22Rv1 (cell line): Measurements from ENCODE around the gene SERPINB8.

ENCODE experiments used
- H3K27ac ChIP-seq: fragments of 450-650 bp; 2 replicates; pipeline ENCODE4 v1.5.1; 2017
- ZFX ChIP-seq: fragments of 450-650 bp; IDR thresholded peaks from 2 replicates; pipeline ENCODE4 v1.6.1; 2017; ENCODE audit warnings: antibody characterized with exemption, borderline replicate concordance
- TF ChIP-seq, protein P1 (sequence below): fragments of 450-650 bp; IDR thresholded peaks from 2 replicates; pipeline ENCODE4 v1.5.1; 2017; ENCODE audit warnings: mild to moderate bottlenecking

The SERPINB8 gene

GRCh38 chr18:63970809-63971205, 926 bp downstream of the SERPINB8 start:
- TF ChIP-seq, protein P1, sequence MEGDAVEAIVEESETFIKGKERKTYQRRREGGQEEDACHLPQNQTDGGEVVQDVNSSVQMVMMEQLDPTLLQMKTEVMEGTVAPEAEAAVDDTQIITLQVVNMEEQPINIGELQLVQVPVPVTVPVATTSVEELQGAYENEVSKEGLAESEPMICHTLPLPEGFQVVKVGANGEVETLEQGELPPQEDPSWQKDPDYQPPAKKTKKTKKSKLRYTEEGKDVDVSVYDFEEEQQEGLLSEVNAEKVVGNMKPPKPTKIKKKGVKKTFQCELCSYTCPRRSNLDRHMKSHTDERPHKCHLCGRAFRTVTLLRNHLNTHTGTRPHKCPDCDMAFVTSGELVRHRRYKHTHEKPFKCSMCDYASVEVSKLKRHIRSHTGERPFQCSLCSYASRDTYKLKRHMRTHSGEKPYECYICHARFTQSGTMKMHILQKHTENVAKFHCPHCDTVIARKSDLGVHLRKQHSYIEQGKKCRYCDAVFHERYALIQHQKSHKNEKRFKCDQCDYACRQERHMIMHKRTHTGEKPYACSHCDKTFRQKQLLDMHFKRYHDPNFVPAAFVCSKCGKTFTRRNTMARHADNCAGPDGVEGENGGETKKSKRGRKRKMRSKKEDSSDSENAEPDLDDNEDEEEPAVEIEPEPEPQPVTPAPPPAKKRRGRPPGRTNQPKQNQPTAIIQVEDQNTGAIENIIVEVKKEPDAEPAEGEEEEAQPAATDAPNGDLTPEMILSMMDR = no peak
- no peak for TF ChIP-seq ZFX
- H3K27ac ChIP-seq = peak overlapping the region; percentile 91

DNA sequence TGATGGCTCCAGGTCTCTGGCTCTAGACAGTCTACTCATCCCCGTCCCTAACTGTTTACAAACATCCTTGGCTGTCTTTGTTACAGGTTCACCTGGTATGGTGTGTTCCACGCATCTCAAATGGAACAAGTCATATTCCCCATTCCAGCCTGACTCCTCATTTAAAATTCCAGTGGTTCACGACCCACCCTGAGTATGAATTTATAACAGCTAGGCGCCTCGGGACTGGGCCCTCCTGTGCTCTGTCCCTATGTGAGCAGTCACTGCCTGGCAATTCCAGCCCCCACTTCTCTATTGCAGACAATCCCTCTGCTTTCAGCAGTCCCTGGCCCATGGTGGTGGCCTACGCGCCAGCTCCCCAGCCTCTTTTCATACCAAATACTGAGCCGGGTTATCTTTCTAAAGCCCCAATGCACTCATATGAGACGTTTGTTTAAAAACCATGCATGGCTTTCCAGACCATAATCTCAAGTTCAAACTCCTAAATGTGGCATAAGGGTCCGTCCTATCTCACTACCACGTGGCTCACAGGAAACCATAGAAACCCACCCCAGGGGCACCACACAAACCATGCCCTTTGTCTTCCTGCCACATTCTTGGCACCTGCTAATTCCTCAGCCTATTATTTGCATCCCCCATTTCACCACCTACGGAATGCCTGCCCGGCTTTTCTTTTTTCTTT, 1.6 kb downstream of the SERPINB8 start:
- peak overlapping the region; percentile 91 for H3K27ac ChIP-seq
- TF ChIP-seq, protein P1 = no peak
- TF ChIP-seq ZFX = no peak

GRCh38 chr18:63972002-63972376, 2.1 kb downstream of the SERPINB8 start:
- no peak overlapping the region for H3K27ac ChIP-seq
- no peak for TF ChIP-seq ZFX
- TF ChIP-seq, protein P1 = no peak

DNA sequence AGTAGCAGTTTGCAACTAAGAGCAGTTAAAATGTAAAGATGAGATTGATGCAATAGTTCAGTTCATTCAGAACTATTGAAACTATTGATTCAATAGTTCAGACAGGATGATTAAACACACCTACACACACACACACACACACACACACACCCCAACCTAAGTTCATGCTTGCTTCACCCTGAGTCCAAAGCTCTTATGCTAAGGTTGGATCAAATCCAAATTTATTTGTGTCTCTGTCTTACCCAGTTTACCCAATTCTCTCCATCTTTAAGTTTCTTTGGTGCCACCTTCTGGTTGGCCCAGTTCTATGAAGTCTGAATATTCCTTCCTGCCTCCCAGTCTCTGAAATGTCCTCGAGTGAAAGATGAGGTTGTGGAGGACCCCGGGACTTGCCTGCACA, 5.1 kb downstream of the SERPINB8 start:
- TF ChIP-seq, protein P1 = peak; percentile 37
- TF ChIP-seq ZFX = no peak
- H3K27ac ChIP-seq = no peak overlapping the region

DNA sequence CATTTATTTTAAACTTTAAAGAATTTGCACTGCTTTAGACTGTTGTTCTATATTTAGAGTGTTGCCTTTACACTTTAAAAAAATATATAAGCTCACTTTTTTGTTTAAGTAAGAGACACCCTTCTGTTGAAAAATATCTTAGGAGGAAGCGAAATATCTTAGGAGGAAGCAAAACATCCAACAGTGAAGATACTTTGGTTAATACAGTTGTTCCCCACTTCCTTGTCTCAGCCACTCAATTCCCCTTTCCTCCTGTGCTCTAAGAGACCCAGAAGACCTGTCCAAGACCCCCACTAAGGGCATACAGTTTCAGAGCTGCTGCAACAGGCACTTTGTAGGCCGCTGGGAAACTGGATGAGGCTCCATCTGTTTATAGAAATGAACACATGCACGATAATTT, 5.7 kb downstream of the SERPINB8 start:
- TF ChIP-seq ZFX = no peak
- TF ChIP-seq, protein P1 = no peak
- no peak overlapping the region for H3K27ac ChIP-seq

DNA sequence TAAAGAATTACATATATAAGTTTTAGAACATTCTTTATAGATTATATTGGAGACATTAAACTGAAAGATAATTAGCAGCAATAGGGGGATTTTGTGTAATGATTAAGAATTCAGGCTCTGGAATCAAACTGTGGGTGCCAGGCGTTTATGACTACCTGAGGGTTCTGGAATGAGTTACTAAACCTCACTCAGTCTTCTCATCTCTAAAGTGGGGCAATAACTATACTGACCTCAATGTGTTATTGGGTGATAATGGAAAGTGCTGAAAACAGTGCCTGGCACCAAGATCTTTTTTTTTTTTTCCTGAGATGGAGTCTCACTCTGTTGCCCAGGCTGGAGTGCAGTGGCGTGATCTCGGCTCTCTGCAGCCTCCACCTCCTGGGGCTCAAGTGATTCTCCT, 7.2 kb downstream of the SERPINB8 start:
- no peak overlapping the region for H3K27ac ChIP-seq
- TF ChIP-seq, protein P1 = no peak
- TF ChIP-seq ZFX = no peak

DNA sequence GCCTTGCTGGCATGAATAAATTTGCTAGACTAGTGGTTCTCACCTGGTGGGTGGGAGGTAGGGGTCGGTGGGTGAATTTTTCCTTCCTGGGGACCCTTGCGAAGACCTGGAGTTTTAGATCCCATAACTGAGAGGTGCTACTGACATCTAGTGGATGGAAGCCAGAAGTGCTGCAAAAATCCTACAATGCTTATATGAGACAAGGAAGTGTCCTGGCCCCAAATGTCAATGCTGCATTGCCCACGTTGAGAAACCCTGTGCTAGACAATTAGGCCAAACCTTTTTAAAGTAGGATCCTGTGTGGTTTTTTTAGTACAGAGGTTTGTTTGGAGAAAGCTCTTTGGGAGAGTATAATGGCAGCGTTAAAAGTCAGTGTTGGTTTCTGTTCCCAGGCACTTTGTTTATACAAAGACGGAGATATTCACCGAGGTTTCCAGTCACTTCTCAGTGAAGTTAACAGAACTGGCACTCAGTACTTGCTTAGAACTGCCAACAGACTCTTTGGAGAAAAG, 9.6 kb downstream of the SERPINB8 start:
- TF ChIP-seq ZFX = no peak
- TF ChIP-seq, protein P1 = peak; percentile 91
- H3K27ac ChIP-seq = no peak overlapping the region
